T-helper 22 cell (primary cell): ENCODE data around the gene PRRG3.

Experiments
- DNase-seq: peaks from one replicate; pipeline ENCODE4 v3.0.0-alpha.2; 2020; ENCODE audit warnings: low read depth

Gene PRRG3

GRCh38 chrX:151743651-151744470 lies 48.6 kb downstream of the PRRG3 start:
- no peak for DNase-seq

DNA sequence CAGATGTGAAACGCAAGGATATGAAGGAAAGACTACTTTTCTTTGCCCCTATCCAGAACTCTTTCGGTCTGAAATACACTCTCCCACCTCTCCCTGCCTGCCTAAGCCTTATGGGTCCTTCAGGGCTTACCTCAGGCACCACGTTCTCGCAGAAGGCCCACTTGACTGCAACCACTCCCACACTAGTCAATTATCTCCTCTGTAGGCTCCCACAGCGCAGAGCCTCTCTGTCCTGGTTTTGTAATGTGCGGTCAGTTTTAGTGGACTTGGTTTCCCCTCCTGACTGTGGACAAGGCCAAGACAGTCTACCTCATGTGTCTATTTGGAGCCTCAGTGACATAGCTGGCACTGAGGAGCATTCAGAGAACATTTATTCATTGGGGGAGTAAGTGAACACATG lies 50.4 kb downstream of the PRRG3 start:
- DNase-seq, result no peak

DNA sequence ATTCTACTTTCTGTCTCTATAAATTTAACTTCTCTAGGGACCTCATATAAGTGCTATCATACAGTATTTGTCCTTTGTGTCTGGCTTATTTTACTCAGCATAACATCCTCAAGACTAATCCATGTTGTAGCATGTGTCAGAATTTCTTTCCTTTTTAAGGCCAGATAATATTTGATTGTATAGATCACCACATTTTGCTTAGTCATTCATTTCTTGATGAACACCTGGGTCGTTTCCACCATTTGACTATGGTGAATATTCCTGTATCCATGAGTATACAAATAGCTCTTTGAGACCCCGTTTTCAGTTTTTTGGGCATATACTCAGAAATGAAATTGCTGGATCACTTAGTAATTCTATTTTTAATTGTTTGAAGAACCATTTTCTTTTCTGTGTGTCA lies 51.2 kb downstream of the PRRG3 start:
- no peak for DNase-seq

GRCh38 chrX:151750511-151750910 lies 55.3 kb downstream of the PRRG3 start:
- DNase-seq, result no peak

GRCh38 chrX:151752847-151753246 lies 57.6 kb downstream of the PRRG3 start:
- no peak for DNase-seq

DNA sequence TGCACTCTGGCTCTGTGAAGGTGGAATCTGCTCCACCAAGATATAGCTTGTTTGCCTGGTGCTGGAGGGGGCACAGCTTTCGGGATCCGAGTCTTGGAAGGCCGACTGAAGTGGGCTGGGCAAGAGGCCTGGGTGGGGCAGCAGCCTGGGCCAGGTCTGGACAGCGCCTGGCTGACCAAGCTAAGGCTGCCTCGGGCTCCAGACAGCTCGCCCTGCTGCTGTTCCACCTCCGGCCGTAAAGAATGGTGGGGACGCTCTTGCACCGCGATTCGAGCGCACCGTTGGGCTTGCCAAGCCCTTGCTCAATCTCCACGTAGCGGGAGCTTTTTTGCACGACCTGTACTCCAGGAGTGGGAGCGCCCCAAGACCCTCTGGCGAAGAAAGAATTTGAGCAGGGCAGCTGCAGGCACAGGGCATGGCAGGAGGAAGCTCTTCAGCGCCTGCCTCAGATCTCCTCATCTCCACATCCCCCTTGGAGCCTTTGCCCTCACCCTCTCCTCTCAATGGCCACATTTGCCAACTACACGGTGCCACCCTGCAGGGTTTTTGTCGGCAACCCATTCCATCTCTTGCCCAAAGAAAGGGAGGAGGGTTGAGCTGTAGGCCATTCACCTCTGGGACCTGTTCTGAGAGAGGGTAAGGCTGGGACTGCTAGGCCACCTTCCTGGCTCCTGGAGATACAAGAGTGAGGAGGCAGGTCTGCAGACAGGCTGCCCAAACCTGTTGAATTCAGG lies 58.2 kb downstream of the PRRG3 start:
- DNase-seq, result no peak

- no peak for DNase-seq
These were observed 58.8 kb downstream of the PRRG3 start for GRCh38 chrX:151754047-151754429.

GRCh38 chrX:151754641-151755215 lies 59.5 kb downstream of the PRRG3 start:
- DNase-seq, result no peak
